ENCODE results near the gene RPP40. TPM values are rescaled to one million over a fixed set of nuclear protein-coding genes. Genes with fewer than 3 reads are reported as not detected.
A peak's percentile ranks its signal among the peaks of the same experiment; 100 is the strongest.
"Not testable (repeated sequence)": the region's sequence is repeated elsewhere in the genome, so short reads cannot be mapped to it uniquely, and the experiment has no call there.

The RPP40 gene, protein sequence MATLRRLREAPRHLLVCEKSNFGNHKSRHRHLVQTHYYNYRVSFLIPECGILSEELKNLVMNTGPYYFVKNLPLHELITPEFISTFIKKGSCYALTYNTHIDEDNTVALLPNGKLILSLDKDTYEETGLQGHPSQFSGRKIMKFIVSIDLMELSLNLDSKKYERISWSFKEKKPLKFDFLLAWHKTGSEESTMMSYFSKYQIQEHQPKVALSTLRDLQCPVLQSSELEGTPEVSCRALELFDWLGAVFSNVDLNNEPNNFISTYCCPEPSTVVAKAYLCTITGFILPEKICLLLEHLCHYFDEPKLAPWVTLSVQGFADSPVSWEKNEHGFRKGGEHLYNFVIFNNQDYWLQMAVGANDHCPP
- 9.1 and 18.8 TPM in 2 replicates for total RNA-seq

DNA sequence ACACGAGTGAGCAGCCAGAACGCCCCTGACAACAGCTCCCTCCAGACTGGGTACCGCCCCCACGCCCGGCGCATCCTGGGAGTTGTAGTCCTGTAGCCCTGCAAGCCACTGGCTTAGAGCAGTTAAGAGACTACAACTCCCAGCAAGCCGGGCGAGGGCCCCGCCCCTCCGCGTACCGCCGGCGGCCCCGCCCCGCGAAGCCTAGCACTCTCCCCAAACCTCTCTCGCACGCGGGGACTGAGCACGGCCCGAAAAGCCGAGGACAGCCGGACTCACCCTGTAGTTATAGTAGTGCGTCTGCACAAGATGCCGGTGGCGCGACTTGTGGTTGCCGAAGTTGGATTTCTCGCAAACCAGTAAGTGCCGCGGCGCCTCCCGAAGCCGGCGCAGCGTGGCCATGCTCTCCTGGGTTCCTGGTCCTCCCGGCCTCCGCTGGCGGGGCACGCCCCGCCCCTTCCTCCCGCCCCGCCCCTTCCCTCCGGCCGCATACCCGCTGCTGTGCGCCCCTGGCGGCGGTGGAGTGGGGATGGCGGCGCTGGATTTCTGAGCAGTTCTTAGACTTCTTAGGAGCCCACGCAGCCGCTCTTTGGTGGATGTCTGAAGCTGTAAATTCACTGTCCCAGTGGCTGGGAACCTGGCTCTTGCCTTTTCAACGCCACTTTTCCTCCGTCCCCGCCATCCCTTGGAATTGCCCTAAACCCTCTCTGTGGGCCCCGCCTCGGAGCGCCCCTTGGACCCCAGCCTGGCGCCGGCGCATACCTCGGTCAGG, at the start of gene RPP40:
Gene RPP40 (minus strand): TSS at position 434 of the 769 bp plus-strand sequence. CDS start 35 bp downstream, at position 399.
- DNase-seq (ENCODE audit: low read depth), result peak; percentile 90

DNA sequence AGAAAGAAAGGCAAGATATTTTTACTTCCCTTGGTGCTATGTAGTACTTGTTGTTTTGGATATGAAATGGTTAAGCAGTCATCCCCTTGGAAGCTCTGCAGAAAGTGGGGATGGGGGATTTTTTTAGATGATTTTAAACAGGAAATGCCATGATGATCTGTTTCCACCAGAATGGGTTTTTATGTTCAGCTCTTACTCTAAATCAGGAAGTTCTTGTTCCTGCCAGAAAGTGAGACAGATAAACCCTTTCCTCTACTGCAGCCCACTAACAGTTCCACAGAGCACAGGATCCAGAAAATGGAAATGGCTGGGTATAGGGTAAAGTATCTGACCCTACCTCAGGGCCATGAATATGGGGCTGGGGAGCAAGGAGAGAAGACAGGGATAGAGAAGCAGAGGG, 49.2 kb upstream of the RPP40 start:
- DNase-seq (ENCODE audit: low read depth), result no peak

DNA sequence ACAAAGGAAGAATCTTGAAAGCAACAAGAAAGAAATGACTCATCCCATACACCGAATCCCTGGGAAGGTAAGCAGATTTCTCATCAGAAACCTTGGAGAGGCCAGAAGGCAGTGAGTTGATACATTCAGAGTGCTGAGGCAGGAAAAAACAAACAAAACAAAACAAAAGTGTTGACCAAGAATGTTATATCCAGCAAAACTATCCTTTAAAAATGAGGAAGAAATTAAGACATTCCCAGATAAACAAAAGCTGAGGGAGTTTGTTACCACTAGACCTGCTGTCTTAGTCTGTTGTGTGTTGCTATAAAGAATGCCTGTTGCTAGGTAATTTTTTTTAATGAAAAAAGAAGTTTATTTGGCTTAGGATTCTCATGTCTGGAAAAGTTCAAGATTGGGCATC, 47.6 kb upstream of the RPP40 start:
- no peak for DNase-seq (ENCODE audit: low read depth)

DNA sequence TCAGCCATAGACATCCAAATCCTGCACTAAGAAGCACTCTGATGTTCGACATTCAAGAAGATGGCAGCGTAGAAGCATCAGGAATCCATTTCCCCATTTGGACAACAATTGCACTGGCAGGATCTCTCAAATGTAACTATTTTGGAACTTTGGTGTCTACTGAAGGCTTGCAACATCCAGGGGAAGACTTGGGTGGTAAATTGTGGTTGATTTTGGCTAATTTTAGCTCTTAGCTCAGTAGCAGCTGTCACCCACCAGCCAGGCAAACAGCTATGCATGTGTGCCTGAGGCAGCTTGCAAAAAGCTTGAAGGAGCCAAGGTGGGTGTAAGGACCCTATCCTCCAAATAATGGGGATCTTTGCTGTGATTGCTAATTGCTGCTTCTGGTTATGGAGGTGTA, 46.2 kb upstream of the RPP40 start:
- no peak for DNase-seq (ENCODE audit: low read depth)

DNA sequence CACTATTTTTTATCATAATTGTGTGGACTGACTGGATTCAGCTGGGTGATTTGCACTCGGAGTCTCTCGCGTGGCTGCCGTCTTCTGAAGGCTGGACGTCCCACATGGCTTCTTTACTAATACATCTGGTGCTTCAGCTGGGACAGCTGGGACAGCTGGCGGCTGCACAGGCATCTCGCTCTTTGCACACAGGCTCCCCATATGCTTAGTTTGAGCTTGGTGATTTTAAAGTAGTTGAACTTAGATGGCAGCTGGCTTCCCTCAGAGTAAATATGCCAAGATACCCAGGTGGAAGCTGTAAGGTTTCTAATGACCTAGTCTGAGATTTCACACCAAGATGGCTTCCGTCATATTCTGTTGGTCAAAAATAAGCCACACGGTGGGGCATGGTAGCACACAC, 42.6 kb upstream of the RPP40 start:
- DNase-seq (ENCODE audit: low read depth), result no peak

DNA sequence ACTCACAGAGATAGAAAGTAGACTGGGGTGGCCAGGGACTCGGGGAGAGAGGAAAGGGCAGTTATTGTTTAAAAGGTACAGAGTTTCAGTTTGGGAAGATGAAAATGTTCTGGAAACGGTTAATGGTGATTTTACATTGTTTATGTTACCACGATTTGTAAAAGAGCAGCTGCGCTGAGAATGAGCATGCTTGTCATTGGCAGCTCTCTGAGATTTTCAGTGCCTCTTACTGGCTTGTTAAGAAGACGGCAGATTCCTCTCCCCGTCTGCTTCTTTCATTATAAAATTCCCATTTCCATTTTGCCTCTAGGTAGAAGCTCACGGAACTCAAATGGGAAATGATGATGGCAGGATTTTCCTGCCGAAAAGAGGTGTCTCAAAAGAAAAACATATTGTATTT, 41.6 kb upstream of the RPP40 start:
- no peak for DNase-seq (ENCODE audit: low read depth)

- no peak for DNase-seq (ENCODE audit: low read depth)
Observed at GRCh38 chr6:5044866-5045265, 41.0 kb upstream of the RPP40 start.

GRCh38 chr6:5042436-5042835, 38.6 kb upstream of the RPP40 start:
- DNase-seq (ENCODE audit: low read depth), result no peak

- DNase-seq (ENCODE audit: low read depth), result no peak
Observed at GRCh38 chr6:5041955-5042354, 38.1 kb upstream of the RPP40 start.

GRCh38 chr6:5036269-5036668, 32.4 kb upstream of the RPP40 start:
- DNase-seq (ENCODE audit: low read depth), result no peak

DNA sequence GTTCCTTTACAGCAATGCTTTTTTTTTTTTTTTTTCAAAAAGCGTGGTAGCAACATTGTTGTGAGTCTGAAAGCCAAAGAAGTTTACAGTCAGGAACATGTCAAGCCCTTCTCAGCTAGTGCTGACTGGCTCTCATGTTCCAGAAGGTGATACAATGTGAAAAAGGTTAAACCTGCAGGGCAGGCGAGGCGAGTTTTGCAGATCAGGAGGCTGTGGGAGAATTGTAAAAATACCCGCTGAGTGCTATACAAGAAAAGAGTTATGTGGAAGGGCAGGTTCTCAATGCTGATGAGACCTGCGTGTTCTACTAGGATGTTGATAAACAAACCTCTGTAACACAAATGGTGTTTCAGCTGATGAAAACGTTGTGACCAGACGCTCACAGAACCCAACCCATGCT, 30.9 kb upstream of the RPP40 start:
- no peak for DNase-seq (ENCODE audit: low read depth)

DNA sequence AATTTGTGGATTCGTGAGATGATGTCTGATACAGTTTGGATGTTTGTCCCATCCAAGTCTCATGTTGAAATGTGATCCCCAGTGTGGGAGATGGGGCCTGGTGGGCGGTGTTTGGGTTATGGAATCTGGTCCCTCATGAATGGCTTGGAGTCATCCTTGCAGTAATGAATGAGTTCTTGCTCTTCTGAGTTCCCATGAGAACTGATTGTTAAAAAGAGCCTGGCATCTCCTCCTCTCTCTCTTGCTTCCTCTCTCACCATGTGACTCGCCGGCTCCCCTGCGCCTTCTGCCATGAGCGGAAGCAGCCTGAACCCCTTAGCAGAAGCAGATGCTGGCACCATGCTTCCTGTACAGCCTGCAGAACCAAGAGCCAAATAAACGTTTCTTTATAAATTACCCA, 30.5 kb upstream of the RPP40 start:
- DNase-seq (ENCODE audit: low read depth), result no peak

DNA sequence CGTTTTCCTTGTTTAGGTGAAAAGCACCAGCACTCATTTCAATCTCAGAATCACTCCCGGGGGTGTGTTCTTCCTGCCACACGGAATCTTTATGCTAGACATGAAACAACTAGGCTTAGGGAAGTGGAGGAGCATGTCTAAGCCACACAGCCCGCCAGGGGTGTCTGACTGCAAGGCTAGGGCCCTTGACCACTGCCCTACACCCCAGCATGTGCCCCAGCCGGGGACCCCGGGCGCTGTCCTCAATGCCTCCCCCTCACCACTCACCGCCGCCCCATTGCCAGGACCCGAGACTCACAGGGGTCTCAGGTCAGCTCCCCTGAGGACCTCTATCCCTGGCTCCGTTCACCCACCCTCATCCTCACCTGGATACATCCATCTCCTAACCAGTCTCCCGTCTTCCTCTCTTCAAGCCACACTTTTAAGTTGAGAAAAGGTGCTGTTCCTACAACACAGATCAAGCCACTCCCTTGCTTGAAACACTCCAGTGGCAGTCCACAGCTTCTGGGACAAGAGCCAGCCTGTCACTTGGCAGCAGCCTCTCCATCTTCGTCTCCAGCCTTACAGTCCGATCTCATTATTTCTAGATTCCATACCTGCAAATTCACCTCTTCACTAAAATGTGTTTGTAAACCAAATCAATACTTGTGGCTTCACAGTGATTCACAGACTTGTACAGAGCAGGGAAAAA, 29.5 kb upstream of the RPP40 start:
- not testable (repeated sequence) for DNase-seq (ENCODE audit: low read depth)

DNA sequence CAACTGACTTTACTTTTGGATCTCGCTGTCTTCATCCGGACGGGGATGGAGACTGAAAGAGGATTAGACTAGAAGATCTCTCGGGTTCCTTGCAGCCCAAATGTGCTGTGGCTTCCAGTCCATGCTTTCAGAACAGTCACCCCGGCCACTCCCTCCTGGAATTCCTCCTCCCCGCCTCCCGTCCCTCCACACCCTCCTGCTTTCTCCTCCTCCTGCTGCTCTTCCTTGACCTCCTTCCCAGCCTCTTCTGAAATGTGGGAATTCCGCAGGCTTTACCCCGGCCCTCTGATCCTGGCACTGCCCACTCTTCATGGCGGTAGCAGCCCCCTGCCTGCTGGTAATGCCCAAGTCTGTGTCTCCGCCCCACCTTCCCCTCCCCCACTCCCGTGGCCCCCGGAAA, 28.9 kb upstream of the RPP40 start:
- DNase-seq (ENCODE audit: low read depth), result not testable (repeated sequence)

GRCh38 chr6:5031150-5031549, 27.3 kb upstream of the RPP40 start:
- DNase-seq (ENCODE audit: low read depth), result no peak

DNA sequence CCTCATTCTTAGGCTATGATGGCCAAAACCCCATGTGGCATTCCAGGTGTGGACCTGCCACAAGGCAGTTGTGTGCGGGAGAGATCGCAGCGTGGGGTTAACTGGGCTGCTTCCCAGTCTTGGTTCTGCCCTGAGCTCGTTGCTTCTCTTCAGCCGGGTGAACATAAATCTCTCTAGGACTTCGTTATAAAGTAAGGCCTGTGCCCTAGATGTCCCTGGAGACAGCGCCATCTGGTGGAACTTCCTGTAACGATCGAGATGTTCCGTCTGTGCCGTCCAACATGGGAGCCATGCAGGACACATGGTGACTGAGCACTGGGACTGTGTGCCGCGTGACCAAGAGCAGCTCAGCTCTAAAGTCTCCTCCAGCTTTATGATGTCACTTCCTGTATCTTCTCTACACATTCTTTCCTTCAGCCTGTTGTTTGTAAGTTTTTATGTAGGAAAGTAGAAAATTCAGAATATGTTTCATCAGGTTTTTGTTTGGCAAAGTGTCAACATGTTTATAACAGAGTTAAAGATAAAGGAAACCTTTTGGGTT, 26.8 kb upstream of the RPP40 start:
- peak; percentile 61 for DNase-seq (ENCODE audit: low read depth)

DNA sequence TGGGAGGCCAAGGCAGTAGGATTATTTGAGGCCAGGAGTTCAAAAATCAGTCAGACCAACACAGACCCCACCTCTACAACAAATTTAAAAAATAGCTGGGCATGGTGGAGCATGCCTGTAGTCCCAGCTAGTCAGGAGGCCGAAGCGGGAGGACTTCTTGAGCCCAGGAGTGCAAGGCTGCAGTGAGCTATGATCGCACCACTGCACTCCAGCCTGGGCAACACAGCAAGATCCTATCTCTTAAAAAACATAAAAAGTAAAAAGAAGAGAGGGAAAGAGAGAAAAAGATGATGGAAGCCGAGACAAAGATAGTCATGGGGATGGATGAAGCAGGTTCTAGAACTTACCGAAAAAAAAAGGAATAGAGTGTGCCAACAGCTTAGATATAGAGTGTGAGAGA, 25.8 kb upstream of the RPP40 start:
- DNase-seq (ENCODE audit: low read depth), result no peak

DNA sequence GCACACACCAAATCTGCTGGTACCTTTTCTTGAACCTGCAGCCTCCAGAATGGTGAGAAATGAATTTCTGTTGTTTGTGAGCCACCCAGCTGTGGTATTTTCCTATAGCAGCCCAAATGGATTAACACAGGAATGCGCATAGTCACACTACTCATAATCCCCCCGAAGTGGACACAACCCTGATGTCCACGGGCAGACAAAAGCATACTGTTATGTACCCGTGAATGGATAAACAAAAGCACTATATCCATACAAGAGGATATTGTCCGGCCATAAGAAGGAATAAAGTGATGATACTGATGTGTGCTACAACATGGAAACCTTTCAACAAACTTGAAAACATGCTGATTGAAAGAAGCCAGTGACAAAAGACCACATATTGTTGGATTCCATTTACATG, 25.1 kb upstream of the RPP40 start:
- DNase-seq (ENCODE audit: low read depth), result no peak

- DNase-seq (ENCODE audit: low read depth), result no peak
Observed at GRCh38 chr6:5028301-5028700, 24.5 kb upstream of the RPP40 start.

DNA sequence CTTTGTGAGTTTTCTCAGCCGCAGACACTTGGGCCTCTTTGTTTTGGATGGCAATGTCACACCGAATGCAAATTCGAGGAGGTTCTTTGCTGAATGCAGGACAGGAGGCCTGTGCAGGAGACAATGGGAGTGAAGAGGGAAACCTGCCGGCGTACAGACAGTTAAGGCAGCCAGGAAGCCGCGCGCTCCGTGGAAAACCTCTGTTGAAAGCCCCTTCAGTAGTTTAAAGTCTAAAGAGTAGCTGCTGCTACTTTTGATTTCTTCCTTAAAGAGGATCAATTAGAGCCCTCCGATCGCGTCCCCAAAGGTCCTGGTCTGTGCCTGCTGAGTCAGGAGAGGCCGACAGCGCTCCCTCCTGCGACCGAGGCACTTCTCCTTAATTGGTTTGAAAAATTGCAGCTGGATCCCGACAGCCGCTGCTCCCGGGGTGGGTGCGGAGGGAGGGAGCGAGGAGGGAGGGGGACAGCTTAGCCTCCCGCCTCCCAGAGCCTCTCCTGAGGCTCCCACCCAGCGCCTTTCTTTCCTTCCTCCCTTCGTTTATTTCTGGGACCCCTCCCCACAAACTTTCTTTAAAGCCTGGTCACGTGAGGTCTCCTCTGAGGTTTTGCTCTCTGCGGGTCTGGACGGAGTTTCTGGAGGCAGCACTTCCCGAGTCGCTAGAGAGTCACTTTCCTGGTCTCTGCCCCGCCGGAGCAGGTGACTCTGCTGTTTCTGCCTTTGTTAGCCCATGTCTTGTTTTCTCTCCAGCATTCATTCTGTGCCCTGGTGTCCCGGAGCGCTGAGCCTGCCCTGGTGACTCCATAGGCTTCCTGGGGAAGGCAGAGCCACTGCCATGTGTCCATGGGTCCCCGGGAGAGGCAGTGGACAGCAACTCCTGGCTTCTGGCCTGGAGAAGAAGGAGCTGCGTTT, 22.3 kb upstream of the RPP40 start:
- DNase-seq (ENCODE audit: low read depth), result peak; percentile 16

DNA sequence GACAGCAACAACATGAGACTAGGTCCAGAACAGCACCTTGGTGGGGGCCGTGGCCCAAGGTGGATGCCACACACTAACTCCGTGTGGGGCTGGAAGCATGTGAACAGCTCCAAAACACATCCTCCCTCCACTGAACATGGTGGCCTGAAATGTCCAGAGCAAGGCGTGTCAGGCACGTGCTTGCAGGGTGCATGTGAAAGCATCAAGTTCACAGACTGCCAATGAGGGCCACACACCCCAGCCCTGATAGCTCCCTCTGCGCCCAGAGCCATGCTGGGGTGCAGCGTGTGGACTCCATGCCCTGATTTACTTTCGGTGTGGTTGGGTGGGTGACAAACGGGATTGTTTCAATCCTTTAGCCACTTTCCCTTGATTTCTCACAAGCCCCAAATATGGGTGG, 20.1 kb upstream of the RPP40 start:
- DNase-seq (ENCODE audit: low read depth), result no peak
